ENCODE results near the gene ST6GALNAC3.

Gene ST6GALNAC3

DNA sequence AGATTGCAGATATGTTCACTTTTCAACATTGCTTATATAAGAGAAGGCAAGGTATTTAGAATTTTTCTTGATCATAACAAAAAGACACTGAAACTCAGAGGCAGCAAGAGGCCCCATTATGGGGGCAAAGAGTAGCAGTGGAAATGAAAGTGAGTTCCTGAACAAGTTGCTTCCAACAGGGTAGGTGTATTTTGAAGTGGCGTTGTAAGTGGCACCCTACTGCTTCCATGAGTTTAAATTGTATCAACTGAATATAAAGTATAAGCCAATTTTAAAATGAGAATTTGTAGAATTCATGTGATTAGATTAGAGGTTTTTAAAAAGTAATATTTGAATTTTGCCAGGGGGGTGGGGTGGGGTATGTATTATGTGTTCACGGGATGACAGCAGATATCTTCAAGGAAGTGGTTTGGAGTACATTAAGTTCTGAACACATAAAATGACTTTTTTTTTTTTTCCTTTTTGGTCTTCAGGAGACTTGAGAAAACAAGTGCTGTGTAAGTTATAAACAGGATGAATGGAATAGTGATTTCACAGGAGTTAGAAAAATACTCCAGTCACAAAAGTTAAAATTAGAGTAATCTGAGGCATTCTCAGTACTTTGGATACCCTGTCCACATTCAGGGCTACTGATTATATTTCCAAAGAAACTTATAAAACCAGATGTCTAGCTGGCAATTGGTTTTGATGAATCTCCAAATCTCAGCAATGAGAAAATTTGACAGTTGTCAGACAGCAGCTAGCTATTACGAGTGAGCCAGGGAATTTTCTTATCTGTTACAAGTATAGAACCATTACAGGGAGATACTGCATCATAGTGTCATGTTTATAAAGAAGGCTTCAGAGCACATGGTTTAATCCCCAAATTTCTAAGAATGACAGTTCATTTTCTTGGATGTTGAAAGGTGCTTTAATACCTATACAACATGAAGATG is 182.0 kb downstream of the ST6GALNAC3 start:
- DNase-seq: no peak

DNA sequence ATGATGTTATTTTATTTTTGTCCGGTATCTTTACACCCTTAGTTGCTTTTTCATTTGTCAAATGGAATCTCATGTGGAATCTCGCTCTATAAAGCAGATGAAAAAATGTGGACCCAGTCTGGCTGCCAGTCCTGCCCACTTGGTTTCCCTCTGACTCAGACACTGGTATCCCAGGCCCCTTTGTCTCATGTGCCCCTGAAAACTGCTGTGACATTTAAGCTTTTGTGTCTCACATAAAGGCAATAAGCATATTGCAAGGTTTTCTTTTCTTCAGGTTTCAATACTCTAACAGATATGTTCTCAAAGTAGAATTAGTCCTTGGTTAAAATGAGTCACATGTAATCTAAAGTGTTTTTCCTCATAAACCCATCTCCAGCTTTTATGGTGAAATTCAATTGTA is 183.3 kb downstream of the ST6GALNAC3 start:
- no peak for DNase-seq

DNA sequence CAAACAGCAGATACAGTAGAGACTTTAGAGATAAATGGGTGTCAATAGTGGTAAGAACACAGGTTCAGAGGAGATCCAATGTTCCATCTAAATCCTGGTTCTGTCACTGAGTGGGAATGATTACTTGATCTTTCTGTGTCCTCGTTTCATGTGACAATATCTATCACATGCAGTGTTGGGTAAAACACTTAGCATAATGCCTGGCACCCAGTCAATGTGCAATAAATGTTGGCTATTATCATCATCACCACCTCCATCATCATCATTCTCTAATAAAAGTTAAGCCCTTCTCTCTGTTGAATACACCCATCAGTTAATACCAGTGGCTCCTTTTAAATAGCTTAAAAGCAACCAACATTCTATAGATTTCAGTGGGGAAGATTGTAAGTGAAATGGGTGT is 184.7 kb downstream of the ST6GALNAC3 start:
- no peak for DNase-seq

DNA sequence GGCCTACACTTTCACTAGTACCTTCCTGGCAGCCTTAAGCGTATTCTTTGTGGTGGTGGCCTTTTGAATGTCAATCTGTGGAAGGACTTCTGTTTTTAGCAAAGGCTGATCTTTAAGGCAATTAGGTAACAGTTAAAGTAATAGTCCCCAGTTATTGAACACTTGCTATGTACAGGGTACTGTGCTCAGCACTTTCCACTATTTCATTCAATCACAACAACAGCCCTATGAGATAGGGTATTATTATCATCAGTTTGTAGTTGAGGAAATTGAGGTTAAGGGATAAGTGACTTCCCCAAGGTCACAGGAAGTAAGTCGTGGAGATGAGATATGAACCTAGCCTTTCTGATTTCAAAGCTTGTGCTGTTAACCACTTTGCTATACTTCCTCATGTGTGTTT is 185.7 kb downstream of the ST6GALNAC3 start:
- DNase-seq: no peak

DNA sequence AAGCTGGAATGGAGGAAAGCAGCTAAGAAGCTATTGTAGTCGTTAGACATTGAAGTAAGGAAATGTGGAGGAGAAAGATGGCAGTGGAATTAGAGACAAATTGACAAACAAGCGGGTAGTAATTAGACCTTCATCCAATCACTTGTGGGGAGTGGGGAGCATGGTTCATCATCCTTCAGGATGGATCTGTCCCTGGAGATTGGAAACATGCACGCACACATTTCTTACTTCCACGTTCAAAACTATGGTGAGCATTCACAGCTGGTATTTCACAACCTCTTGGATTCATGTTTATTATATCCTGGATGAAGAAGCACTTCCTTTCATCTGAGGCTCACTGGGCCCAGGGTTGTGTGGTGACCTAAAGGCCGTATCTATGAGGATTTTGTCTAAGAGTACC is 188.1 kb downstream of the ST6GALNAC3 start:
- DNase-seq: no peak

DNA sequence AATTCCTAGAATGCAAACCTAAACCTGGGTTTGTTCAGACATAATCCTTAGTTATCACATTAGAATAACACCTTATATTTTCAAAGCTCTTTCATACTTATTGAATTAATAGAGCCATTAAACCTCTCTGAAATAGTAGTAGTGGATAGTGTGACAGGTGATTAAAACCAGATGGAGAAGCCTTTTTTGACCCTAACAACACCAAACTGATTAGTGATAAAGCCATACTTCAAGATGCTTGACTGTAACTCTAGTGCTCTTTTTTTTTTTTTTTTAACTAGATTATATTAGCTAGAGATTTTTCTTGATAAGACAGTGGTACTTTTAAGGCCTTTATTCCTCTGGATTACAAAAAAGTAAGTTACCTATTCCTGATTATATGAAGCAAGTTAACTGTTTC is 190.1 kb downstream of the ST6GALNAC3 start:
- no peak for DNase-seq

DNA sequence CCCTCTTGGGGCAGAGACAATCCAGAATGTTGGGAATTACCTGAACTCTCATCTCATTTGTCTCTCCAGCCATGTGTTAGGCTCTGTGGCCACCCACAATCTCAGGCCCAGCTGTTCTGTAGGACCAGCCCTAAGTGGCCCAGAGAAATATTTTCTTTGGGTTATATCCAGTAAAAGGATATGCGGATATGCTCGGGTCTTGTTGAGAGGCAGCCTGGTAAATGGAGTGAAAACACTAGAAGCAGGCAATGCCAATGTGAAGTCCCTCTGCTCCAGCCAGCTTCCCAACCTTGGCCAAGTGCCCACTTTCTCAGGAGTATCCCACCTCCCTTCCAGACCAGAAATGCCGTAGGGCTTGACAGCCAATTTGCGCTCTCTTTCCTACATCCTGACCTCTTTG is 192.2 kb downstream of the ST6GALNAC3 start:
- DNase-seq: no peak

DNA sequence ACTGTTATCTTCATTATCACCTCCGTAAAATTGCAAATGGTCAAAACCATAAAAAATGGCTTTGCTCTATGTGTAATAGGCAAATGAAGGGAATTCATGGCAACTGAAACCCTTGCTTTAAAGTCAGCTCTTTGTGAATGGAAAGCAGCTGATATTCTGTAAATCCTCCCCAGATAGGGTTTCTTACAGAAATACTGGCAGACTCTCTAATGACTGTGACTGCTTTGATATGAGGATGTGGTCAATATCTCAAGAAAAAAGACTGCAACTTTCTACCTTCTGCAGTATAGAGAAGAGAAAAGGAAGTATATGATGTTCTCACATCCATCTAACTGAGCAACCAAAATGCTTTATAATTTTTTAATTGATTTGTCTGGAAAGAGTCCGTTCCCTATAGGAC is 193.1 kb downstream of the ST6GALNAC3 start:
- DNase-seq: no peak

DNA sequence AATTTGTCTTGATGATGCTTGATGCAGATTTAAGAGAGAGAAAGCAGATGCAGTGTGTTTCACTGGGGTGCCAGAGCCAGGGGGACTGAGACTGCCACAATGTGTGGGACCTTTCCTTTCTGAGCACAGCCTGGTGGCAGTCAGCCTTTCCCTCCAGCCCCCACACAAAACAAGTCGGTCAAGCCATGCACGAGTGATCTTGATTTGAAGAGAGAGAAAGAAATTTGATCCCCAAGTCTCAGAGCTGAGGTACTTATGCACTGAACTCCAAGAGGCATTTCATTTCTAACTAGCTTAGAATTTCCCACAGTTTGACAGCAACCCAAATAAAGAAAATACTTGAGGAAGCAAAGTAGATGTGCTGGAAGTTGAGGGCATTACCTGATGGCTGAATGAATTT is 193.8 kb downstream of the ST6GALNAC3 start:
- no peak for DNase-seq

DNA sequence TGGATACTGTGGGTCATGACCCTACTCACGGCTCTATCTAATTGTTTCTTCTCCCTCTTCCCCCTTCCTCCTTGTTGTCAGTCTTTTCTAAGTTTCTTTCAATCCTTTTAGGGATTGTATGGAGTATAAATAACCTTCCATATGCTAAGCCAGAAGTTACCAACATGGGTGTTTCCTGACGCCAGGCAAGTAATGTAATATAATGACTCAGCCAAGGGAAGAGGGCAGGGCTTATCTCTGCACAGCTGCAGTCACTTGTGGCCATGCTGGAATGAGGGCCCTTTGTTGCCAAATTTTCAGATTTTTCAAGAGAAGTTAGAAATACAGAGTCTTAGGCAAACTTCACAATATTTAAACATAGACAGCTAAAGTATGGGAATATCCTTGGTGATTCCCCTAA is 194.6 kb downstream of the ST6GALNAC3 start:
- DNase-seq: no peak

DNA sequence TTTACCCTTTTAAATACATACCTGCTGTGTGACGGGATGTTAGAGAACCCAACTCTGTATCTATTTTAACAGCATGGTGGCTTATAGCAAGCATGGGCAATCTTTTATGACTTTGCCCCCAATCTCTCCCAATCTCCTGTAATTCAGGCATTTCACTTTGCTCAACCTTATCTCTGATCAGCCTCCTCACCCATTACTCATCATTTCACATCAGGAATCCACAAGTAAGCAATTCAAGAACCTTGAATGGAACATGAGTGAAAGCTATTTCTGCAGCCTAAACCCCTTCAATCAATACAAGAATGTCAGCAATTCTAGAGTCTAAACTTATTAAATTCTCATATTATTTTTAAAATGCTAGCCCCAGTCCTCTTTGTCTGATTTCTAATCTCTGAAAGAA is 199.8 kb downstream of the ST6GALNAC3 start:
- no peak for DNase-seq

DNA sequence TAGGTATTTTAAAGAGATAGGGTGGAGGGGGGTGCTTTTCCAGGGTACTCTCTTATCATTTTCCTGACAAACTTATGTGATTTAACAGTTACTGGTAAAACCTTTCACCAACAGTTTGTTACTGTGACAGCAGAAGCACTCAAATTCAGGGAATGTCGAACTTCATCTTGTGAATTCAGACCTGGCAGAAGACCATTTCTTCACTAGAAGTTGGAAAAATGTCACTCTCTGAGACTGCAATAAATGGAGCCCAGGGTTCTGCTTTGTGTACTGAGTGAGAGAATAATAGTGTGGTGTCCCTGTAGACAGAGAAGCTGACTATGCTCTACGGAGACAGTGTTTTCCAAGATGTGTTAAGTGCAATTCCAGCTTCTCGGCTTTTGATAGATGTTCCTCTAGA is 200.2 kb downstream of the ST6GALNAC3 start:
- no peak for DNase-seq

DNA sequence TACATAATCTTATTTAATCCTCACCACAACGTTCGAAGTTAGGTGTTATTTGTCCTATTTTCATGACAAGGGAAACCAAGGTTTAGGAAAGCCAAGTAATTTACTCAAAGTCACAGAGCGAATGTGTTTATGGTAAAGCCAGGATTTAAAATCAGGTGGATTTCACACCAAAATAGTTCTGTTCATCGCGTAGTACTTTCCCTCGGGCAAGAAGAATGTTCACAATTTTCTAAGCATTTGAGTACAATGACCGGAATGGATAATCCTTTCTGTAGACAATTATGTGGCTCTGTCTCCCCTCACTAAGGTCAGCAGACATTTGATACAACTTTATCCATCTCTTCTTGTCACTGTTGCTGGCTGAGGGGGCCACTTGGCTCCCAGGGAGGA is 204.2 kb downstream of the ST6GALNAC3 start:
- DNase-seq: no peak

DNA sequence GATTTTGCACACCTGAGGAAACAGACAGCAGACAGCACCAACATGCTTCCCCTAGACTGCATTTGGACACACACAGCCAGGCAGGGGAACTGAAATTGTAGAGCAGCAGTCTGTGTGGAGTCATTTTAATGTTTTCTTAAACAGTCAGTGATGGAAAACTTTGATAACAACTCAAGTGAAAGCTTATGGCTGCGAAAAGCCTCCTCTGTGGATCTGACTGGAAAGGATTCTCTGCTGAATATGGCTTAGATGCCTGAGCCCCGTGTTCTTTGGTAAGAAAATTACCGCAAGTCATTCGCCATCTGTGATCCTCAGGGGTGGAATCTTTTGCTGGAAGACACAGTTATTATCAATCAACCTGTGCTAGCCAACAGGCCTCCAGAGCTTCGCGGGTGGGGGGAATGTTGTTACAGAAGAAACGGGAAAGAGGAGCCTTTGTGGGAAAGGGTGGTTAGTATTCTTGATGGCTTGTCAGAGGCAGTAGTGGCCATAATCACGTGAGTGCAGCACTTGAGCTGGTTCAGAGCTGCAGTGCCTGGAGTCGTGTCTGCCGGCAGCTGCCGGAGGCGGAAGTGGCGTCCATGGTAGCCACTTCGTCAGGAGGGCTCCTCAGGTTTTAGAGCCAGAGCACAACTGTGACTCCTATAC is 204.7 kb downstream of the ST6GALNAC3 start:
- no peak for DNase-seq

DNA sequence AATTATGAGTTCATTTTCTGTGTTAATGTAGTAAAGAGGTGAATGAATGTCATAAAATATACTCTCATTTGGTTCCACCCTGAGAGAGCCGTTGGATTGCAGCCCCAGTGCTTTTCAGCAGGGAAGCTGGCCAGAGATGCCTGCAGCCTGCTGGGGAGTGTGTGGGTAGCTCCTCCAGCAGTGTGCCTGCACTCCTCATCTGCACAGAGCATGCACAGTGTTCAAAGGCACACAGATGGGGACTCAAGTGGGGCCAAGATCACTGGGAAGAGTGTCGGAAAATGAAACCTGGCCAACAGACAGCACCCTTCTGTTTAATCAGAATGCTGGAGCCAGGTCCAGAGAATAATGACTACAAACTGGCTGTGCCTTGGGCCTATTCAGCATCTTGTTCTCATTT is 206.8 kb downstream of the ST6GALNAC3 start:
- DNase-seq: no peak

DNA sequence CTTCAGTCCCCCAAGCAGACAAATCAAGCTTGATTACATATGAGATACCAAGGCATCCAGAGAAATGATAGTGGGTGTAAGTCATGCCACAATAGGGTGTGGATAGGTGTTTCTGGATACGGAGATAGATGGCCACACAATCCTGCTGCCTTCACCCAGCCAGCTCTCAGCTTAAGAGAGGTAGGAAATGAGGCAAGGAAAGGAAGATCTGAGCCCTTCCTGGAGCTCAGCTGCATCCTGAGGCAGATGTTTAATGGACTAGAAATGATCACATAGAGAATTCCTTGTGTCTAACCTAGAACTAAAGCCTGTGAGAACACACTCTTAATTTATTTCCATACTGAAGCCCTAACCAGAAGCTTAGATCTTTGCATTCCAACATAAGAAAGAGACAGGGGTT is 210.3 kb downstream of the ST6GALNAC3 start:
- no peak for DNase-seq

DNA sequence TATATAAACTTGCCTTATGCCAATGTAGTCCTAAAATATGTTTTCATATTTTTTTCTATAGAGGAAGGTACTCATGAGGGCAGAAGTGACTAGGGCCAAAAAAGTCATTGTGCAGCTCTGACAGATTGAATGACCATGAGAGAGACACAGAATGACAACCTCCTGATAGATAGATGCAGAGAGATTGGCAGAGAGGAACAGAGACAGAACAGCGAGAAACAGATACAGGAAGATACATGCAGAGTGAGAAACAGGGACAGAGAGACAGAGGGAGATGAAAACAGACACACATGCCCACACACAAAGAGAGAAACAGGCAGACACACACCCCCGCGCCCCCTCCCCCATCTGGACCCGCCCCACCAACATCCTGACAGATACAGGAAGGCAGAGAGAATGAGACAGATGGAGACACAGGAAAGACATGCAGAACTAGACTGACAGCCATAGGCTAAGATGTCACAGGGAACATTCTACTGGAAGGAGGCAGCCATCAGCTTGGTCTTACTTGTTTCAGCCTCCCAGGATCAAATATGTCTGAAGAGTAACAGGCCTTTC is 211.1 kb downstream of the ST6GALNAC3 start:
- DNase-seq: no peak

DNA sequence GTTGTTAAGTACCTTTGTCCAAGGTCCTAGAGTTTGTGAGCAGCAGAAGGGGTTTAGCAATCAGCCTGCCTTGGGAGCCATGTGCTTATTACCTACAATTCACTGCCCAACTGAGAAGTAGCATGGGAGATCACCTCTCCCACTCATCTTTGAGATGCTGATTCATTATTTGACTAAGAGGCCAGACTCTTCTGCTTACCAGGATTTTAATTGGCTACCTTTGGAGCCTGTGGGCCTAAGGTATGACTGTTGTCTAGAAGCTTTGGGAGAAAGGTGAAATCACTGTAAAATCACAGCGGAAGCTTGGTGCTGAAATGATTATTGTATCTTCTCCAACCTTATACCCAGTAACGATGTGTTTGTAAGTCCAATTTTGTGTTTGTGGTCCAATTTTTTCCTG is 213.4 kb downstream of the ST6GALNAC3 start:
- no peak for DNase-seq

DNA sequence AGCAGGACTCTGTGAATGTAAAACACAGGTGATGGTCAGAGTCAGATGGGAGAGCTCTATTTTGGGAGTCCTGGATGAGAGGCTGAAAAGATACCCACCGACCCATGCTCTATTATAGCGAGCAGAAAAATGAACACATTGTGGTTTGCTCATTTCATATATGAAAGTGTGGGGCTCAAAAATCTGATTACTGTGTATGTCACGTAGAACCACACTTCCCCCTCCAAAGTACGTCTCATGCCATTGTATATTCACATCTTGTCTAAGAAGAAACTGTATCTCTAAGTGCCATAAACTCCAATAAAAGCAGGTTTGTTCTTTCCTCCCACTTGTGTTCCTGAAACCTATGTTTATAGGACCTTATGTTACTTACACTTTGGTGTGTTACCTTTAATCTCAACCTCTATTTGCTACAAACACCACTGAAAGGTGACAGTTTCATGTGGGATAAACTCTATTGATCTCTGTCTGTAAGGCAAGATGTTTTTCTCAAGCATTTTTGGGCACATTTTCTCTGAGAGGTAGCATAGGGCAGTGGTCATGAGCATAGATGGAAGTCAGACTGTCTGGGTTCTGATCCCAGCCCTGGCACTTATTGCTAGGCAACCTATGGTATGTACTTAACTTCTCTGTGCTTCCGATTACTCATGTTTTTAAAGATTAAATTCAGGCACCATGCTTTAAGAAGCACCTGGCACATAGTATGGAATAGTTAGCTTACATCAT is 214.4 kb downstream of the ST6GALNAC3 start:
- DNase-seq: no peak

DNA sequence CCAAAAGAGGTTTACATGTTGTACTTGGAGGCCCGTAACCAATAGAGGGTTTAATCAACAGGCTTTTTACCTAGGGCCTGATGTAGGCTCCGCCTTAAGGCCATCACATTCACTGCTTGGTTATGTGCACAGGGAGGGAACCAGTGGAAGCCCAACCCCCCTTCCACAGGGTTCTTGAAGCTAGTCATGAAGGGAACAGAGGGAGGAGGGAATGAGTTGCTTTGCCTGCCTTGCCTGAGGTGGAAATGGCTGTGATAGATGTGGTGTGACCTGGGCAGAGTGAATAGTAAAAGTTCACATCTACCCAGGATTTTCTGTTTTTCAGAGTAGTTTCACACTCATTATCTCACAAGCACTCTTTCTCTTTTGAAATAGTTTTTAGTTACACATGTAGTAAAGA is 215.1 kb downstream of the ST6GALNAC3 start:
- DNase-seq: no peak

DNA sequence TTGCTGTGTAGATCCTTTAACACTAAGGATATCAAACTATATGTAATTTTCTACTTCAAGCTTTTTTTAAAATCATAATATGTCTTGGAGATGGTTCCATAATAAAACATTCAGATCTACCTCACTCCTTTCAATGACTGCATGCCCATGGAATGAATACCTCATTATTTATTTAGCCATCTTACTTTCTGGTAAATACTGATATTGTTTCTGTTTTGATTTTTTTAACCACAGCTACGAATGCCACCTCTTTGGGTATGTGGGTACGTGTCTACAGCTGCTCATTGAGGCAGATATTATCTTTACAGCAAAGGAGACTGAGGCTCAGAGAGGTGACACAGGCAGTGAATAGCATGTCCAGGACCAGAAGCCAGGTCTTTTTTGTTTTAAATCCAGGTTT is 215.7 kb downstream of the ST6GALNAC3 start:
- DNase-seq: no peak

DNA sequence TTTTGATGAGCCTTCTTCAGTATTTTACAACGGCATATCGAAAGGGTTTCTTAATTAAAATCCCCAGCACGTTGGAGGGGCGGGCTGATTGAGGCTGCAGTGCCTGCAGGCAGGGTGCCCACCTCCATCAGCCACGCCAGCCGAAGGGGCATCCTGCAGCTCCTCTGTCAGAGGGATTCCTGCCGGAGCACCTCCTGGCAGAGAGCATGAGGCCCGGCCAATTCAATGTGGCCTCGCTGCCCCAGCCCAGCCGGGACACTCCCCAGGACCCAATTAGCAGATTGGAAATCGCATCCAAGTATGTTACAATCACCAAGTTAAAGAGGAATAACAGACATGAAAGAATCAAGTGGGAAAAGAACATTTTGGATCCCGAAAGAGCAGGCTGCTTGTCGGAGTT is 216.6 kb downstream of the ST6GALNAC3 start:
- no peak for DNase-seq

DNA sequence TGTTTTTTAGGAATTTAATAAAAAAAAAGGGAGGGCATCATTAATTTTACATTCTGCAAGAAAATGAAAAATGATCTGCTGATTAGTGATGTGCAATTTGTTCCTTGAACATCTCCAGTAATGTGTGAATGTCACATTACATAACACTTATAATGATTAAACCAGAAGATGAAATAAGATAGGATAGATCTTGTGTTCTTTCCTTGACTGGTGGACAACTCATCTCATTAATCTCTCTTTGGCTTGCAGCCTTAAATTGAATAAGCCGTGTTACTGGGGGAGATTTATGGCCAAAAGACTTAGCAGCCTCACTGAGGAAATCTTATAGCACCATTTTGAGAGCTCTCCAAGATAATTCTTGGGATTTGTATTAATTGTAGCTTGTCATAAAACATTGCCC is 217.2 kb downstream of the ST6GALNAC3 start:
- no peak for DNase-seq
